Measurements from ENCODE around the gene ASB5.
"Not testable (repeated sequence)": the region's sequence is repeated elsewhere in the genome, so short reads cannot be mapped to it uniquely, and the experiment has no call there.

The ASB5 gene

DNA sequence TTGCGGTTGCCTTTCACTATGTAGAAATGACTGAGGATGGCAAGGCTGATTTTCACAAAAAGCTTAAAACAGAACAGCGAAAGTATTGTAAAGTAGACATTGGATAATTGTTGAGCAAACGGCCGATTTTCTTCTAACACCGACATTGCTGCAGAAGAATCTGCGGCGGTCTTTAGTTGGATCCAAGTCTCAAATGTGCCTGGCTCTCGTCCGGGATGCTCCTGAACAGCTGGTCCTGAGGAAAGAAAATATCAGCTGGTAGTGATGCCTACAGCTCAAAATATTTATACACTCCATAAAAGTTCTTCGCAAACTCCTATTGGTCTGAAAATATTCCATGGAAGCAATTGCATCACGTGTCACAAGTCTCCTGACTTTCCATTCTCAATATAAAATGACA lies at the start of gene ASB5:
Gene ASB5 (minus strand): TSS at position 260 of the 400 bp plus-strand sequence. CDS start 114 bp downstream, at position 146.
- no peak for DNase-seq (ENCODE audit: low spot score)

DNA sequence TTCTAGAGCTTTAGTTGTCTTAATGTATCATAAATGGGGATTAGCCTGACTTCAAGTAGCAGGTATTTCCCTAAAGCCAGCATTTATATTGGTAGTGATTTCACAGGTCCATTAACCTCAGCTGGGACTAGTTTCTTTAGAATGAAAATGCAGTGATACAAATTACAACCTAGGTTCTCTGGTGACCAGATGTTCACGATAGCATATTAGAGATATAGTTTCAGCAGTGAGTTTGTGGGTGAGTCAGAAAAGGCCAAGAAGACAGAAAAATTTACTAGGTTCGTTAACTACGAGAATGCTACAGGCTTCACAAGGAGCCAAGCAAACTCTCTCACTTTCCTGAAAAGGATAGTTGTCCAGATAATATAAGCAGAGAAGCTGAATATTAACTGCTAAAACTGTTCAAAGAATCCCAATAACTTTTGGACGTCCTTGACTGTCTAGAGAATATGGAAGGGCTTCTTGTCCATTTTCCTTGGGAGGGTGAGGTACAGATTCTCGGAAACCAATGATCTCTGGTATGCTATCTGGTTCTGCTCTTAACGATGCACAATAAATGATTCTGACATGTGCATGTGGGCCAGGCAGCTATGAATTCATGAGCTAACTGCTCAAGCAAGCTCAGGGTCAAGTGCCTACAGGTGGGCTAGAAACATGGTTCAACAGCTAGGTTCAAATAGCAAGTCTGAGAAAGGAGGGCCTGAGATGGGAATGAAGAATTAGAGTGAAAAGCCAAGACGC lies 44.7 kb upstream of the ASB5 start:
- no peak for DNase-seq (ENCODE audit: low spot score)

GRCh38 chr4:176309772-176310171 lies 40.8 kb upstream of the ASB5 start:
- DNase-seq (ENCODE audit: low spot score) = no peak

GRCh38 chr4:176309046-176309445 lies 40.0 kb upstream of the ASB5 start:
- no peak for DNase-seq (ENCODE audit: low spot score)

DNA sequence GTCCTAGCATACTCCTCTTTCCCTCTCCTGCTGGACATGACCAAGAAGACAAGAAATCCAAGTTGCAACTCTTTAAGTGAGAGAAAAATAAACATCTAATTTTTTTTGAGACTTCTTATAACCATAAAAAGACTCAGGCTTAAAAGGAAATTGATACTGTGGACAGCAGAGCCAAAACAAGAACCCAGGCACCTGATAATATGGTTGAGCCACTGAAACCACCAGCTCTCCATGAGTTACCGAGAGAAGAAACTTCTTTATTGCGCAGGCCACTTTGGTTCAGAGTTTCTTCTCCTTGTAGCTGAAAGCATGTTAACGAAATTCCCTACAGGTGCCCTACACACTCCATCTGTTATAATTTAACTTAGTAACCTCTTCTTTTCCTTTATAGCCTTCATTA lies 39.4 kb upstream of the ASB5 start:
- DNase-seq (ENCODE audit: low spot score) = no peak

DNA sequence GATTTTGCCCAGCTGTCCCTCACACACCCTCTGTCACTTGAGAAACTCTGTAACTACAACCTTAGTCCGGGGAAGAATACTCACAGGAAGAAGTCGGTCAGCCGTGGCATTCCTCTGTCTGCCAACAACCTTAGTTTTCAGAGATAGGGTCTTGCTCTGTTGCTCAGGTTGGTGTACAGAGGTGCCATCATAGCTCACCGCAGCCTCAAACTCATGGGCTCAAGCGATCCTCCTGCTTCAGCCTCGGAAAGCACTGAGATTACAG lies 38.6 kb upstream of the ASB5 start:
- no peak for DNase-seq (ENCODE audit: low spot score)

- no peak for DNase-seq (ENCODE audit: low spot score)
Measured at GRCh38 chr4:176306837-176307665, 38.0 kb upstream of the ASB5 start.

- DNase-seq (ENCODE audit: low spot score) = no peak
Measured at GRCh38 chr4:176303938-176304337, 34.9 kb upstream of the ASB5 start.

DNA sequence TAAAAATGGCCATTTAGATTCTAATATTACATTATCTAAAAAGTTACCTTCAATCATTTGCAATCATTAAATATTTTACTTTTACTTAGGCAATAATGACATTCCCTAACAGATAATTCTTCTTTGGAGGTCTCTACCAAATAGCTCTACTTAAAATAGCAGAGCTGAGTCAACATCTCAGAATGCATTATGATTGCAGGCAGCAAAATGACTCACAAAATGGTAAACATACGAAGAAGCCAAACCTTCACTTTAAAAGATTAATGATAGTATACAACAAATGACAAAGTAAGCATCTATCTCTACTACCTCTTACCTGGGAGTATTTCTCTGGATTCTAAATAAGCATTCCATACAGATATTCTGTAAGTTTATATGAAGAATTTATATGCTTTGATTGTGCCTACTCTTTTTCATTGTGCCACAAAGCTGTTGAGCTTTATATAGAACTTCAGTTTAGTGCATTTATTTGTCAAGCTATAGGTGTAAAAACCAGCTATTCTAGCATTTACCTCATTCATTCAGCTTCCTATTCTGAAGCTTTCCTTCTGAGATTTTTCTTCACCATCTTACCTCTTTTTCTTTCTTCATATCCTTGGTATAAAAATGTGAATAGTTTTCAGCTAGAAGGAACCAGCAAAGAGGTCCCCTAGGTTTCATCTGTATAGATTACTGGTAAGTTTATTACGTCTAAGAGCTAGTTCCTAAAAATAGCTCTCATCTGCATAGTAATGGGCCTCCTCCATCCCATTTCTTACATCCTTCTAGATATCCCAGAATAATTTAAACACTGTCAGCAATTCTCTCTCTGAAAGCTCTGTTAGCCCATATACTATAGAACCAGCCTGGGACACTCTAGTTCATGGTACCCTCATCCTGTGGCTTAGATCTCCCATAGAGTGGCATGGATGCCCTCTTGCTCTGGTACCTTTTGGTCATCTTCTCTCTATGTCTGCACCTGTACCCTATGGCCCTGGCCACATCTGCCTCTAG lies 33.6 kb upstream of the ASB5 start:
- DNase-seq (ENCODE audit: low spot score) = peak; percentile 68

DNA sequence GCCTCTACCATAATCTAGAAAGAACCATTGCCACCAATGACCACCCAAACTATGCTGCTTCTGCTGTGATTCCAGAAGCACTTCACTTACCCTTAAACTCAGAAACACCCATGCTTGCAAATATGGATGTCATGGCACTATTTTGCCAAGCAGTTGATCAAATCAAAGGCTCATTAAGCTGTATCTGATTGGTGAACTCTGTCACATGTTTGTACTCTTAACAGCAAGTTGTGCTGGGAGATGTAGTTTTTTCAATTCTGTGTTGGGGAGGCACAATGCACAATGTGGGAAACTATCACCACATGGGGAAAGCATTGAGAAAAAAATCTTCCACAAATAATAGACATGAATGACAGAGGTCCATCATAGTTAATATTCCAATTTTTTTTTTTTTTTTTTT lies 31.5 kb upstream of the ASB5 start:
- DNase-seq (ENCODE audit: low spot score) = no peak

GRCh38 chr4:176300036-176300435 lies 31.0 kb upstream of the ASB5 start:
- DNase-seq (ENCODE audit: low spot score) = no peak

DNA sequence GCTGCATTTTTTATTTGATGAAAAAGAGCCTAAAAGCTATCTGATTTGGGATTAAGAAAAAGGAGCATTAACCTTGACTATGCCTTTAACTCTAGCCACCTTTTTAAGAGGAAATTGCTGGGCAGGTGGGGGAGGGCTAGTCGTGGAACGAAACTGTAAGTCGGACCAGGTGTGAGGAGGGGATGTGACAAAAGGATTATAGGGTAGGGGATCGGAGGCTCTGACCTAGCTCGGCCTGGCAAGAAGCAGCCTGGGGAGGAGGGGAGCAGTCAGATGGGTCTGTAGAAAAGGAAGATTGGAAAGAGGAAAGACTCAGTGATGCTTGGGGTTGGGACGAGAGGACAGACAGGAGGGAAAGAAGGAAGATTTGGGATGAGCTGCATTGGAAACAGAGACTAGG lies 29.6 kb upstream of the ASB5 start:
- DNase-seq (ENCODE audit: low spot score) = no peak

DNA sequence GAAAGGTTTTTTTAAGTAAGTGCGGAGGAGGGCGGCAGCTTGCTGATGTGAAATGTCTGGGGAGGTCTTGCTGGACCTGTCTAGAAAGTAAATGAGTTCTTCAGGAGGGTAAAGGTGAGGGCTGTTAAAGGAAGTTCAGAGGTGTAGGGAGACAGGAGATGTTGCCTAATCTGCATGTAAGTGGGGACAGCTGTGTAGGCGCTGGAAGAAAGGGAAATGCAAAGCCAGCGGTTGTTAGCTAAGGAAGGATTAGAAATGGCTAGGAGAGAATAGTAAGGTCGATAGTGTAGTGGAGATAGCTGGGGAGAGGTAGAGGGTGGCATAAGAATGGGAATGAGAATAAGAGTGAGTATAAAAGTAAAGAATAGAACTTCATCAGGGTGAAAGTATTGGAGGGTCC lies 26.9 kb upstream of the ASB5 start:
- DNase-seq (ENCODE audit: low spot score) = not testable (repeated sequence)

GRCh38 chr4:176293660-176294059 lies 24.6 kb upstream of the ASB5 start:
- no peak for DNase-seq (ENCODE audit: low spot score)

GRCh38 chr4:176292920-176293319 lies 23.9 kb upstream of the ASB5 start:
- no peak for DNase-seq (ENCODE audit: low spot score)

- no peak for DNase-seq (ENCODE audit: low spot score)
Measured at GRCh38 chr4:176291748-176292147, 22.7 kb upstream of the ASB5 start.

GRCh38 chr4:176290520-176290919 lies 21.5 kb upstream of the ASB5 start:
- no peak for DNase-seq (ENCODE audit: low spot score)

GRCh38 chr4:176289561-176289960 lies 20.5 kb upstream of the ASB5 start:
- DNase-seq (ENCODE audit: low spot score) = no peak

GRCh38 chr4:176288020-176288419 lies 19.0 kb upstream of the ASB5 start:
- DNase-seq (ENCODE audit: low spot score) = no peak

GRCh38 chr4:176287546-176287945 lies 18.5 kb upstream of the ASB5 start:
- no peak for DNase-seq (ENCODE audit: low spot score)

GRCh38 chr4:176286728-176287127 lies 17.7 kb upstream of the ASB5 start:
- DNase-seq (ENCODE audit: low spot score) = no peak

GRCh38 chr4:176279560-176279959 lies 10.5 kb upstream of the ASB5 start:
- DNase-seq (ENCODE audit: low spot score) = not testable (repeated sequence)
